Measurements from ENCODE around the gene DYDC2. TPM values are rescaled to one million over a fixed set of nuclear protein-coding genes. Genes with fewer than 3 reads are reported as not detected.

Gene DYDC2
- total and polyA plus RNA-seq, 9 of the 15 experiments (the other 6 are each of a cell fraction or from before 2014, with no cell fraction given): 0.06 to 0.34 (median 0.15) TPM; not detected in 5

GRCh38 chr10:80322711-80323110 is 33.9 kb upstream of the DYDC2 start (continued):
- TF ChIP-seq NR0B1 (IDR thresholded peaks at IDR 0.05; ENCODE audit: partially characterized antibody) (no peak), SMC3 (conservative IDR thresholded peaks at IDR 0.05; ENCODE audit: insufficient read depth, low read depth, low read length) (no peak), RNF2 (IDR thresholded peaks at IDR 0.05) (no peak)

GRCh38 chr10:80323311-80323710 is 33.3 kb upstream of the DYDC2 start:
- no peak for ATAC-seq
- Histone ChIP-seq H3K4me3 (no peak overlapping the region), H3K9me3 (replicated peaks; ENCODE audit: control insufficient read depth, insufficient read depth, low read depth, low read length) (no peaks in the 10 kb centered on the region), H3K79me2 (ENCODE audit: control insufficient read depth, insufficient read depth, low read length) (no peaks in the 10 kb centered on the region), H3K9me1 (ENCODE audit: control insufficient read depth, insufficient read depth, low read length) (no peaks in the 10 kb centered on the region), H3K27ac (ENCODE audit: extremely low read depth, low read depth, low read length) (no peak overlapping the region), H3K36me3 (ENCODE audit: control insufficient read depth, insufficient read depth, low read length) (no peaks in the 10 kb centered on the region), H2AFZ (ENCODE audit: low read depth, low read length) (no peak overlapping the region), H3K27me3 (ENCODE audit: control insufficient read depth in 2 of 2, insufficient read depth in 2 of 2, low read length in 2 of 2) (peaks cover 5 to 22% of the 10 kb centered on the region in 2 experiments; a peak in 2 of 5 replicates), H4K20me1 (replicated peaks; ENCODE audit: control insufficient read depth, insufficient read depth, low read length) (no peaks in the 10 kb centered on the region), H3K4me1 (replicated peaks in 1 of 2; ENCODE audit: control insufficient read depth in 2 of 2, insufficient read depth in 2 of 2, low read length in 2 of 2) (no peaks in the 10 kb centered on the region), H3K4me2 (ENCODE audit: insufficient read depth, low read length) (no peak overlapping the region), H3K9ac (ENCODE audit: insufficient read depth in 1 of 2, low read depth in 2 of 2, low read length in 2 of 2) (no peak overlapping the region)
- WGBS (ENCODE audit: insufficient coverage, low coverage, missing lambda C conversion rate): 4% methylated on average over 3 of the region's 3 CpGs
- no peak for FAIRE-seq
- intact Hi-C loops (cut with micrococcal nuclease) (no loop called here), in situ Hi-C loops (cut with MboI) (no loop called here)
- CTCF ChIA-PET (ENCODE audit: low intra/inter-chr PET ratio): no interaction called here
- no peak for DNase-seq (ENCODE audit: extremely low read depth in 1 of 4, low spot score in 3 of 4)
- no TSS peak for BruUV-seq (replicated peaks)
- POLR2A ChIA-PET: interaction anchor here (0.6 to 1.1 kb wide), 4 partner anchors 10 to 60 kb away, joined by 3 to 4 read pairs (median 3); no protein-coding TSS in a partner anchor
- TF ChIP-seq IRF9 (tag; IDR thresholded peaks at IDR 0.05) (no peak), DPF2 (IDR thresholded peaks at IDR 0.05) (no peak), ZNF165 (CRISPR knock-in tag; IDR thresholded peaks at IDR 0.05; ENCODE audit: borderline replicate concordance) (no peak), ZNF583 (CRISPR knock-in tag; IDR thresholded peaks at IDR 0.05) (no peak), ZNF75A (CRISPR knock-in tag; IDR thresholded peaks at IDR 0.05) (no peak), STAT5B (CRISPR knock-in tag; IDR thresholded peaks at IDR 0.05) (no peak), ZNF318 (IDR thresholded peaks at IDR 0.05; ENCODE audit: borderline replicate concordance in 1 of 2, low read depth in 1 of 2) (no peak), FOXP1 (CRISPR knock-in tag; IDR thresholded peaks at IDR 0.05) (no peak), CREB1 (IDR thresholded peaks at IDR 0.05) (no peak), CREB1 (CRISPR knock-in tag; IDR thresholded peaks at IDR 0.05) (no peak)
